Stimulated activated CD8-positive, alpha-beta memory T cell treated with anti-CD3 and anti-CD28 coated beads, Interleukin-12 subunit alpha, Interleukin-12 subunit beta, amount 100 ng/mL, for 4 hours (primary cell): ENCODE results near the gene GDF15.
A peak's percentile ranks its signal among the peaks of the same experiment; 100 is the strongest.
"Not testable (repeated sequence)": the region's sequence is repeated elsewhere in the genome, so short reads cannot be mapped to it uniquely, and the experiment has no call there.

Source experiments
- DNase-seq: peaks from one replicate; pipeline ENCODE4 v3.0.0-alpha.2; 2020; ENCODE audit warnings: low read depth

GDF15 gene

DNA sequence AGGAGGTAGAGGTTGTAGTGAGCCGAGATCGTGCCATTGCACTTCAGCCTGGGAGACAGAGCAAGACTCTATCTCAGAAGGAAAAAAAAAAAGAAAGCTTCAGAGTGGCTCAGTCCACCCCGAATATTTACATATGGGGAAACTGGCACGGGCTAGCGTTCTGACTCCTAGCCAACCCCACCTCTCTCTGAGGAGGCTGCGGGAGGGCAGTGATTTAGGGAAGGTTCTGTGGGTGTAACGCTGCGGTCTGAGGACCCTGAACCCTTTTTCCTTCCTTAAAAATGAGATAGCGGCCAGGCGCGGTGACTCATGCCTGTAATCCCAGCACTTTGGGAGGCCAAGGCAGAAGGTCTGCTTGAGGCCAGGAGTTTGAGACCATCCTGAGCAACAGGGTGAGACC lies 6.5 kb downstream of the GDF15 start:
- no peak for DNase-seq

DNA sequence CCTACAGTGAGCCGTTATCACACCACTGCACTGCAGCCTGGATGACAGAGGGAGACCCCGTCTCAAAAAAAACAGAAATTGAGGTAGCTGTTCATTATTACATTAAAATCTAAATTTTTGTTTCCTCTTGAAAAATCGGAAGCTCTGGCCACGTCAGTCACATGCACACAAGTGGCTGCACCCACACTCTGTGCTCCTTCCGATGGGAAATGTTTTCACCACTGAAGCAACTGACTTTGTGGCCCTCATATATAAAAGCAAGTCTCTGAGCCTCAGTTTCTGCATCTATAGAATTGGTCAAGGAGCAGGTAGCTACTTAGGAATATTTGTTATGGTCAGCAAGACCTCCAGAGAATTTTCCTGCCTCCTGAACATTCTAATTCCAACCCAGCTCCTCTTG lies 7.0 kb downstream of the GDF15 start:
- DNase-seq: no peak

DNA sequence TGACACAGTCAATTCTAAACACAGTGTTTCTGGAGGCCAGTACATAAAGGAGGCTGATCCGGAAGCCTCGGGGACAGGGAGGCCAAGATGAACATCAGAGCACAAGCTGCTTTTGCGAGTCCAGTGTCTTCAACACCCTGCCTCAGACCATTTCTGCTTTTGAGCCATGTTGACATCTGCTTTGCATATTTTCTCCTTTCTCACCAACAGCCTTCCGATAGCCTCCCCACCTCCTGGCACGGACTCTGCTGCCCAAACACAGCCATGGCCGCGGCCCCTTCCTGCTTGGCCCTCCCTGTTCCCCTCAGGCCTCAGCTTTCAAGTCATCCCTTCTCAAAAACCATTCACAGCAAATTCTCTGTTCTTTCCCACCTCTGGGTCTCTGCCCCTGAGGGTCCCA lies 7.9 kb downstream of the GDF15 start:
- no peak for DNase-seq

DNA sequence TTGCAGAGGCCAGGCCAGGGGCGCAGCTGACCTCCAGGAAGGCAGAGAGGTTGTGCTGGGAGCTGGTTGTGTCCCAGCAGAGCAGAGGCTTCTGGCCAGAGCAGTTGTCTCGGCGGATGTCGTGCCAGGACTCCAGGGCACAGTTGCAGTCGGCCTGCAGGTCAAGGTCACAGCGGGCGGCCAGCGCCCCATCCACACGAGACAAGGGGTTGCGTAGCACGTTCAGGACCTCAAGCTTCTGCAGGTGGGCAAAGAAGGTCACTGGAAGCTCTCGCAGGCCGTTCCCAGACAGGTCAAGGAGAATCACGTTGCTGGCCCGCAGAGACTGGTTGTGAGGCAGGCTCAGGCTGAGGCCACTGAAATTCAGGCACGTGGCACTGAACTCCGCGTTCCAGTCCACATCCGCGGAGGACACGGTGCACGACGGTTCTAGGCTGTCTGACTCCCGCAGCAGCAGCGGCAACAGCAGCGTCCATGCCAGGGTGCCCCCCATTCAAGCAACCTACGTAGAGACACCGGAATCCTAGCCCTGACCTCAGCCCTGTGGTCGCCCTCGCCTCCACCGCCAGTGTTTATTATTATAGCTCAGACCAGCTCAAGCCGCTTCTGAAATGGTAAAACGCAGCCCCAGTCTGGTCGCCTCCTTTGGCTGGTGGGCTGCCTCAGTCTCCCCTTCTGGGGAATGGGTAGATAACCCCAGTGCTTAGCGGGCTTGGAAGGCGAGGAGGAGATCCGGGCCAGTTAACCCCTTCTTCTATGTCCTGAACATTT lies 10.7 kb downstream of the GDF15 start:
- no peak for DNase-seq

DNA sequence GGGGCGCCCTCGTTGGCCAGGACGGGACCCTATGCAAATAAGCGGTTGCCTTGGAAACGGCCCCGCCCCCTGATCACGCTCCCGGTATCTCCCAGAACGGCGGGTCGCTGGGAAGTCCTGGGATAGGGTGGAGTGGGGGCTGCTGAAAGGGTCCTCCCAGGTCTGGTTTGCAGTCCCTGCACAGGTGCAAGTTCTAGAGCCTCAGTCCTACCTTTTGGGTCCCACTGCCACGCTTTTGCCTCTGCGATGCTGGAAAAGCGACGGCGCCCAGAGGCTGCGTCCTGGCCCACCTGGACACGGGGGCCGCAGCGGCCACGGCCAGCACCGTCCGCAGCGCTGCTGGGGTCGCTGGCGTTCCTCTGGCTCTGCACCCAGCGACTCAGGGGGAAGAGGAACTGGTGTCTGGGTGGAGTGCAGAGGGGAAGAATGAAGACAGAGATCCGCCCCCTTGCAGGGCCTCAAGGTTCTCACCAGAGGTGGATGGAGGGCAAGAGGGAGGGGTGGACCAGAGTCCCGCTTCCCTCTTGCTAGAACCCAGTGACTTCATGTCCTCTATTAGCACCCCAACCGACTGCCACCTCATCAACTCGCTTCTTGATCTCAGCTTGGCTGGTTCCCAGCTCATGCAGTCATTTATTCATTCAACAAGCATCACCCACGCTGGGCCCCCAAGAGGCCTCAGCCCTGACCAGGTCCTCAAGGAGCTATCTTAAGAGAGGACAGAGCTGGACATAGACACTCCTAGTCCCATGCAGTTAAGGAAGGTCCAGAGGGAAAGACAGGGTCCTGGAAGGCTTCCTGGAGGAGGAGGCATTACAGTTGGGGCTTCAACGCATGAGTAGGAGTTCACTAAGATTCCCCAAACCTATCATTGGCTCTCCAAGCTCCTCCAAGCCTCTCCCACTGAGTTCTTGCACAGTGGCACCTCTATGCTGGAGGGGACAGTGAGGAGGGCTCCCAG lies 11.6 kb downstream of the GDF15 start, which contains the start of gene LRRC25:
Gene LRRC25, minus strand, starts transcription at position 381 of the 961 bp plus-strand sequence. CDS start 659 bp downstream, outside the sequence.
- DNase-seq: no peak

DNA sequence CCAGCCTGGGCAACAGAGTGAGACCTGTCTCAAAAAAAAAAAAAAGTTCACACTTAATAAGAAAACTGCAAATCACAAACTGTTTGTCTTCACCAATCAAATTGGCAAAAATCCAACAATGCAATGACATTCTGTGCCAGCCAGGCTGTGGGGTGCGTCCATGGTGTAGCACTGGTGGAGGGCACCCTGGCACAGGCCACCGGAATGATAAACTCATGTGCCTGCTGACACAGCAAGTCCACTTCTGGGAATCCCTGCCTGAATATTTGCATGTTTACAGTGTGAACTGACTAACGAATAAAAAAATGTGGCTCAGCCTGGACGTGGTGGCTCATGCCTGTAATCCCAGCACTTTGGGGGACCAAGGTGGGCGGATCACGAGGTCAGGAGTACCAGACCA lies 13.1 kb downstream of the GDF15 start:
- no peak for DNase-seq

DNA sequence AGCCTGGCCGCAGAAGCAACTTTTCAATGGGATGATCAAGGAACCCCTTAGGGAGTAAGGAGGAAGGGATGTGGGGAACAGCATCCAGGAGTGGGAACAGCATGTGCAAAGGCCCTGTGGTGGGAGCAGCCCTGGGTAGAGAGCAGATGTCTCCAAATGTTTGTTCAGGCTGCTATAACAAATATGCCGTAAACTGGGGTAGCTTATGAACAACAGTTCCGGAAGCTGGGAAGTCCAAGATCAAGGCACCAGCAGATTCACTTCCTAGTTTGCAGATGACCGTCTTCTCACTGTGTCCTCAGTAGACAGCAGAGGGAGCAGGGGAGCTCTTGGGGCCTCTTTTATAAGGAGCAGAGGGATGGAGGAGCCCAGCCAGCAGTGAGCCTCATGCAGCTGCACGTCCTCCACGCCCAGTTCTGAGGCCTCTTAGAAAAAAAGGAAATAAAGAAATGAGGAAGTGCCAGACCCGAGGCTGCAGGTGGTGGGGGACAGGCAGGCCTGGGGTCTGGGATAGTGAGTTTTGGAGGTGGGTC lies 15.7 kb downstream of the GDF15 start:
- no peak for DNase-seq

DNA sequence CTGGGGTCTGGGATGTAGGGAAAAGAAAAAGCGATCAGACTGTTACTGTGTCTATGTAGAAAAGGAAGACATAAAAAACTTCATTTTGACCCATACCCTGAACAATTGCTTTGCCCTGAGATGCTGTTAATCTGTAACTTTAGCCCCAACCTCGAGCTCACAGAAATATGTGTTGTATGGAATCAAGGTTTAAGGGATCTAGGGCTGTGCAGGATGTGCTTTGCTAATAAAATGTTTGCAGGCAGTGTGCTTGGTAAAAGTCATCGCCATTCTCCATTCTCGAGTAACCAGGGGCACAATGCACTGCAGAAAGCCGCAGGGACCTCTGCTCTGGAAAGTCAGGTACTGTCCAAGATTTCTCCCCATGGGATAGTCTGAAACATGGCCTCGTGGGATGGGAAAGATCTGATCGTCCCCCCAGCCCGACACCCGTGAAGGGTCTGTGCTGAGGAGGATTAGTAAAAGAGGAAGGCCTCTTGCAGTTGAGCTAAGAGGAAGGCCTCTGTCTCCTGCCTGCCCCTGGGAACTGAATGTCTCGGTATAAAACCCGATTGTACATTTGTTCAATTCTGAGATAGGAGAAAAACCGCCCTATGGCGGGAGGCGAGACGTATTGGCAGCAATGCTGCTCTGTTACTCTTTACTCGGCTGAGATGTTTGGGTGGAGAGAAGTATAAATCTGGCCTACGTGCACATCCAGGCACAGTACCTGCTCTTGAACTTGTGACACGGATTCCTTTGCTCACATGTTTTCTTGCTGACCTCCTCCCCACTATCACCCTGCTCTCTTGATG lies 16.7 kb downstream of the GDF15 start:
- DNase-seq: not testable (repeated sequence)

DNA sequence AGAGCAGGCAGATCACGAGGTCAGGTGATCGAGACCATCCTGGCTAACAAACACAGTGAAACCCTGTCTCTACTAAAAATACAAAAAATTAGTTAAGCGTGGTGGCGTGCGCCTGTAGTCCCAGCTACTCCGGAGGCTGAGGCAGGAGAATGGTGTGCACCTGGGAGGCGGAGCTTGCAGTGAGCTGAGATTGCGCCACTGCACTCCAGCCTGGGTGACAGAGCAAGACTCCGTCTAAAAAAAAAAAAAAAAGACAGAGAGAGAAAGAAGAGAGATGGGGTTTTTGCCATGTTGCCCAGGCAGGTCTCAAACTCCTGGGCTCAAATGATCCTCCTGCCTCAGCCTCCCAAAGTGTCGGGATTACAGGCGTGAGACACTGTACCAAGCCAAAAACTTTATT lies 19.8 kb downstream of the GDF15 start:
- not testable (repeated sequence) for DNase-seq

DNA sequence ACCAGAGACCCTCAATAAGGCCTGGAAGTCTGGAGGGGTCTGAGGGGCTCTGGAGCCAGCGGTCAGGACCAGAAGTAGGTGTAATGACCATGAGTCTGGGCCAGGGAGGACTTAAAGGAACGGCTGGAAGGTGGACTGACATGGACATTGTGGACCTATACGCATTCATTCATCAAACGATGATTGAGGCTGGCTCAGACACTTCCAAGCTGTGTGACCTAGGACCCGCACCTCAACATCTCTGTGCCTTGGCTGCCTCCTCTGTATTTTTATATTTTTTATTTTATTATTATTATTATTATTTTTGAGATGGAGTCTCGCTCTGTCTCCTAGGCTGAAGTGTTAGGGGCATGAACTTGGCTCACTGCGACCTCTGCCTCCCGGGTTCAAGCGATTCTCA lies 20.8 kb downstream of the GDF15 start:
- DNase-seq: no peak

DNA sequence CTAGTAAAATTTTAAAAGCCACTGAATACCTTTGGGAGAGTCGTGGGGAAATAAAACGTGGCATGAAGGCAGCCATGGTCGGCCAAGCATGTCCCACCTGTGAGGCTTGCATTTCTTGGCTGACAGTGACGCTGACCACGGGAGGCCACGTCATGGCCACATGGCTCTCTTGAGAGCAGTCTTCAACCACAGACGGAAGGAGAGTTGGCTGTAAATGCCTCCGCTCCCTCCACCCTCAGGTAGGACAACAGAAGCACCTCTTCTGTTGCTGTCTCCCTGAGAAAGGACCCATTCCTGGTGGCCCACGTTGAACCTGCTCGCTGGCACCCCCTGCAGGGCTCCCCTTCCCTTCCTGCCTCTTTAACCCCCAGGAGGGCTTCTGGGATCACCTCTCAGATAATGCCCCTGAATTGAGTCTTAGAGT lies 22.1 kb downstream of the GDF15 start:
- no peak for DNase-seq

DNA sequence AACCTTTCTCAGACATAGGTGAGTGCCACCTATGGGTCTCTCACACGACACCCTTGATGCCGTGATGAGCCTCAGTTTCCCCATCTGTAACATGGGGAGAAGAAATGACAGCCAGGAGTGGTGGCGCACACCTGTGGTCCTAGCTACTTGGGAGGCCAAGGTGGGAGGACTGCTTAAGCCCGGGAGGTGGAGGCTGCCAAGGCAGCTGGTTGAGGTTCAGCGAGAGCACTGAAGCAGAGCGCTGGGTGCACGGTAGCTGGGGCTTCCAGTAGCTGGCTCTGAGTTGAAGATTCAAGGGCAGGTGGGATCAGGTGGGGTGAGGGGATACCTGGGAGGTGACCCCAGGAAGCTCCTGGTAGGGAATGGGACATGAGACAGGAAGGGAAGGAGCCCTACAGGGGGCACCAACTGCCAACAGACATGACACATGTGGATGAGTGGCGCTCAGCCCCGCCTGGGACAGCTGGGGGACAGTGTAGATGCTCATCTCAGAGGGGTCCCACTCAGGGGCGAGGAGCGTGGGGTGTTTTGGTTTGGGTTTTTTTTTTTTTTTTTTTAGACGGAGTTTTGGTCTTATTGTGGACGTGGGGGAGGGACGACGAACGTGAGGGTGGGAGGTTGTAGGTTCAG lies 26.8 kb downstream of the GDF15 start:
- no peak for DNase-seq

DNA sequence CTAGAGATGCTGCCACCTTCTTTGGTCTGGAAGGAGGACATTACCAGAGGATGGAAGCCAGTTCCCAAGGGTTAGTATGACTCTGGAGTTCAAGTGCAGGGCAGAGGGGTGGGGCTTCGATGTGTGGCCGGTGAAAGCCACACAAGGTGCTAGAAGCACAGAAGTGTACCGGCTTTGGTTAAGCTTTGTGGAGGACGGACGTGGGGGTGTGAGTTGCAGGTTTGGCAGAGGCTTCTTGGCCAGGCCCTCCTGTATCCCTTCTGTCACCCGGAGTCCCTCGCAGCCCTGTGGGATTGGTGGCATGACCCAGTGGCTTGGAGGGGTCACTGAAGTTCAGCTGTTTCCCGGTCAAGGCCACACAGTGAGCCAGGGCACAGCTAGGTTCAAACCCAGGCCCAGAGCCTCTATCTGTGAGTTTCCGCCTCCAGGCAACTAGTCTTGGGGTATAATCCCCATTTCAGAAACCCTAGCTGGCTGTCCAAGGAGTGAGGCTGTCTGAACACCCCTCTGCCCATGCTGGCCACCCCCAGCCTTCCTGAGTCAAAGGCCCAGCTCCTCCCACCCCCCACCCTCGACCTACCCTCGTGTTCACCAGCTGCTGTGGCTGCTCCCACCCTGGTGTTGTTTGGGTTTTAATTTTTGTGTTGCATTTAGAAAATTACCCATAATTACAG lies 28.7 kb downstream of the GDF15 start:
- DNase-seq: no peak

DNA sequence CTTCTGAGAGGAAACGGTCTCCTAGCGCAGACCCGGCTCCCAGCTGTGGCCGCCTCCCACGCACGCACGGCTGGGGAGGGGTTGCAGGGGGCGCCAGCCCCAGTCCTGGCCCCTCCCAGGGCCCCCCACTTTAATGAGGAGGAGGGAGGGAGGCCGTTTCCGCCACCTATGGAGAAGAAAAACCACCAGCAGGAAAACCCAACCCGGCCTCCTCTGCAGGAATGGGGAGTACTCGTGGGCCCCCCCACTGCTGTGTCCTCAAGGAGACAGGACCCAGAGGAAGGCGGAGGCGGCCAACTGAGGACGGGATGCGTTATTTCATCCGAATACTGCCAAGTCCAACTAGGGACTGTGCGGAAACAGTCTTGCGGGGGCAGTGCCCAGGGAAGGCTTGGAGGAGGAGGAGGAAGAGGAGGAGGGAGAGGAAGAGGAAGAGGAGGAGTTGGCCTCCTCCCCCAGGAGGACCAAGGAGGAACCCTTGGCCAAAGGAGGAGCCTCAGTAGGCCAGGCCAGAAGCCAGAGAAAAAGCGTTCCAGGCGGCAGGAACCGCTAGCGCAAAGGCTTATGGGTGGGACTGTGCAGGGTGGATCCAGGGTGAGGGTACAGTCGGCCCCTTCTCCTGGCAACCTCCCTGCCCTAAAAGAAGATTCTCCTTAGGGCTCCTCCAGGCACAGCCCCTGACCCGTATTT lies 29.4 kb downstream of the GDF15 start:
- DNase-seq: no peak

DNA sequence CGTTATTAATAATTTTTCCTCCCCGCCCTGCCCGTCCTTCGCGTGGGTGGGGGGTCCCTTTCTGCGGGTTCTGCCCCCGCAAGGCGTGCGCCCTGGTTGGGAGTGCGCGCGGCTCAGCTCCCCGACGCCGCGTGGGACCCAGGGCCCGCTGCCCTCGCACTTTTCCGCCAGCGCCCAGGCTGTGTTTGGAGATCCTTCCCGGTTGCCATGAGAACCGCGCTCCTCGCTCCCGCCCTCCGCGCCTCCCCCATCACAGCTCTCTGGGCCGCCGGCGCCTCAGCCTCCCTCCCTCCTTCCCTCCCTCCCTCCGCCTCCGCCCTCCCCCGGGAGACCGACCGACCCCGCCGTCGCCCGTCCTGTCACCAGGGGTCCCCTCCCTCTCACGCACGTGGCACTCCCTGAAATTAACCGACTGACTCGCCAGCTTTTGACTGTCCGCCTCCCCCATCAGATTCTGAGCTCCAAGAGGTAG lies 30.9 kb downstream of the GDF15 start:
- peak; percentile 54 for DNase-seq

DNA sequence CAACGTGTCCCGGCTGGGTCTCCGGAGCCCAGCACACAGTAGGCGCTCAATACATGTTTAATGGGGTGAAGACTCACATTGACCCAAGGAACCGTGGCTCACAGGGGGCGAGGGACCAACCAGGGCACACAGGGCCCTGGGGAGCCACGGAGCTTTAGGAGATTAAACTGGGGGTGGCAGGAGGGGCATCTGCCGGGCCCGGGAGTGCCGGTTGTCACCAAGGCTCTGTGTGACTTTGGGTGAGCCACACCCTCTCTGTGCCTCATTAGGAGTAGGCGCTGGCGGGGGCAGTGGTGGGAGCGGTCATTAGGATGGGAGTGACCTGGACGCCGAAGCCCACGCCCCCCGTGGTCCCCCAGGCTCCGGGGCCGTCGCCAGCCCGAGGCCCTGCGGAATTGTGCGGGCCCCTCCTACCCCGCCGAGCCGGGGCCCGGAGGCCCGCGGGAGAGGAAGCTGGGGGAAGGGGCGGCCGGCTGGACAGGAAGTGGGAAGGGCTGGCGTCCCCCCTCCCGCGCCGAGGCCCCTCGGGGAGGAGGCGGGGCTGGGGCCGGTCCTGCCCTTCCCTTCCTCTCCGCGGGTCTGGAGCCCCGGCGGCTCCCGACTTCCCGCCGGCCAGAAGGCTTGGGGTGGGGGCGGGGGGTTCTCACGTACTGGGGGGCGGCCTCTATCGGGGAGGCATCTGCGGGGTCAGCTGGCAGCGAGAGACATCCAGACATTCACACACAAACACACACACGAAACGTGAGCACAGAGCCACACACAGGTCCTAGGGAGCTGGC lies 31.5 kb downstream of the GDF15 start:
- DNase-seq: no peak

DNA sequence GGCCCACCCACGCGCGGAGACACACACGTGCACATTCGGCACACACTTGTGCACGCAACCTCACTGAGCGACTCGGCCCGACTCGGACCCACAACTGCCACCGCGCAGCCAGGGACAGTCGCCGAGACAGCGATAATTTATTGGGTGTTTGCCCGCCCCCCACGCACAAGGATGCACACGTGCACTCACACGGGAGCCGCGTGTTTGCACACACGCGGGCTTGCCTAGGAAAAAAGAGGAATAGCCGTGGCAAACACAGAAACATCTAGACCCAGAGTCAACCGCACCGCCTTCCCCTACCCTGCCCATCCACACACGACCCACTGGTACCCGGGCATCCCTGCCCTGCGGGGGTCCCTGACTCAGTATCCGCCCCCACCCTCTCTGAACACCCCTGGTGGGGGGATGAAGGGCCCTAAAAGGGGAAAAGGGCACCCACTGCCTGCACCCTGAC lies 32.1 kb downstream of the GDF15 start:
- DNase-seq: no peak

DNA sequence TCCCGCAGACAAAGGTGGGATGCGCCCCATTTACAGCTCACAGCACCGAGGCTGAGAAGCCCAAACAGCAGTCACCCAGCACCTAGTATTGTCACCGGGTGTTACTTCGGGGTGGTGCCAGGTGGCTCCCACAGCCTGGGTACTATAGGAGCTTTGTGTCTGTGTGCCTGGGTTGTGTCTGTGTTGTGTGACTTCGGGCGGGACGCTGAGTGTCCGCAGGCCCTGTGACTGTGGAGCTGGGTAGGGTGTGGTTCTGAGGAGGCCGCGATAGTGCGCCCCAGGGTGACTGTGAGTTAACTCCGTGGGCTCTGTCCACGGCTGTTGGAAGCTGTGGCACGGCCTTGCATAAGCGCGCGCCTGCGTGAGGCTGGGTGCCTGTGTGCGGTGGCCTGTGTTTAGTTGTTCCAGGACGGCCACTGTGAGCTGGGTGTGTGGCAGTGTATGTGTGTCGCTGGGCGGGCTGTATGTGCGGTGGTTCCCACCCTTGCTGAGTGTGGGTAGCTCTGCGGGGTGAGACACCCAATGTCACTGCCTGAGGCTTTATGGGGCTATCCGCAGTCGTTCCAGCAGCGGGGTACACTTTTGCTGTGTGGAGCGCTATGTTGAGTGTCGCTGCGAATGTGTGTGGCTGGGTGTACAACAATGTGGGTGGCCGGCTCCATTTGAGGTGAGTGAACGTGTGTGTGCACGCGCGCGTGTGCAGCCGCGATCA lies 32.7 kb downstream of the GDF15 start:
- peak; percentile 41 for DNase-seq
